Muscle layer of colon (tissue), 2 donors: ENCODE measurements around the gene MRPL37.

Source experiments
- H3K27ac ChIP-seq: one replicate; pipeline ENCODE4 v1.7.0; 2013; ENCODE audit warnings: low read depth, mild to moderate bottlenecking, low read length, moderate library complexity
- H3K27me3 ChIP-seq, 2 donors: one replicate each; pipeline ENCODE4 v1.7.0; 2013; ENCODE audit warnings: low read length in 2 of 2, mild to moderate bottlenecking in 2 of 2; ENCODE audit not compliant: insufficient read depth in 2 of 2, control insufficient read depth in 1 of 2
- H3K36me3 ChIP-seq: one replicate; pipeline ENCODE4 v1.7.0; 2013; ENCODE audit warnings: mild to moderate bottlenecking, low read length; ENCODE audit not compliant: insufficient read depth
- H3K4me1 ChIP-seq: one replicate; pipeline ENCODE4 v1.7.0; 2013; ENCODE audit warnings: mild to moderate bottlenecking, low read length; ENCODE audit not compliant: insufficient read depth
- H3K4me3 ChIP-seq, 2 donors: one replicate each; pipeline ENCODE4 v1.7.0; 2013; ENCODE audit warnings: low read length in 2 of 2, low read depth in 1 of 2, mild to moderate bottlenecking in 1 of 2, moderate library complexity in 1 of 2
- H3K9ac ChIP-seq: one replicate; pipeline ENCODE4 v1.7.0; 2013; ENCODE audit warnings: low read length
- H3K9me3 ChIP-seq: one replicate; pipeline ENCODE4 v1.7.0; 2013; ENCODE audit warnings: mild to moderate bottlenecking, low read length
- donor health status: abdominal sarcoma.
- donor health status: Adenocarcinoma of cecum.

The MRPL37 gene

GRCh38 chr1:54259546-54260140, 59.7 kb downstream of the MRPL37 start:
- no peaks in the 10 kb centered on the region for H3K9me3 ChIP-seq
- no peak overlapping the region for H3K27ac ChIP-seq
- H3K4me1 ChIP-seq, result peaks cover 6% of the 10 kb centered on the region
- H3K36me3 ChIP-seq, result no peaks in the 10 kb centered on the region
- no peaks in the 10 kb centered on the region for H3K27me3 ChIP-seq
- H3K9ac ChIP-seq, result no peak overlapping the region
- H3K4me3 ChIP-seq, result no peak overlapping the region

DNA sequence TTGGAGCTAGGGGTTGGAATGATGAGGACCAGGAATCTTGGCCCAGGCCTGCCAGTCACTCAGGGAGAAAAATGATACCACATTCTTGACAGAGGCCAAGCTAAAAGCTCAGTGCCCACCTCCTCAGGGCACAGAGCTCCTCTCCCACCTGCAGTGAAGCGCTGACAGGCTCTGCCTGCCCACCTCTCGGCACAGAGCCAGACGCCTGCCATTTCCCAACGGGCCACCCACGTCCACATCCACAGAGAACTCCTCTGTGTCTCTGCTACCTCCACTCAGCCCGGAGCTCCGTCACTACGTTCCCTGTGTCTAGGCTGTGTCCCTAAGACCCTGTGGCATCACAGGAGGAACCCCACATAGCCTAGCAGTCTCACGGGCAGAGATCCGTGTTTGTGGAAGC, 60.8 kb downstream of the MRPL37 start:
- Histone ChIP-seq H3K36me3 (no peaks in the 10 kb centered on the region), H3K9me3 (no peaks in the 10 kb centered on the region), H3K9ac (no peak overlapping the region), H3K27ac (no peak overlapping the region), H3K4me1 (peaks cover 6% of the 10 kb centered on the region), H3K4me3 (no peak overlapping the region), H3K27me3 (no peaks in the 10 kb centered on the region)

DNA sequence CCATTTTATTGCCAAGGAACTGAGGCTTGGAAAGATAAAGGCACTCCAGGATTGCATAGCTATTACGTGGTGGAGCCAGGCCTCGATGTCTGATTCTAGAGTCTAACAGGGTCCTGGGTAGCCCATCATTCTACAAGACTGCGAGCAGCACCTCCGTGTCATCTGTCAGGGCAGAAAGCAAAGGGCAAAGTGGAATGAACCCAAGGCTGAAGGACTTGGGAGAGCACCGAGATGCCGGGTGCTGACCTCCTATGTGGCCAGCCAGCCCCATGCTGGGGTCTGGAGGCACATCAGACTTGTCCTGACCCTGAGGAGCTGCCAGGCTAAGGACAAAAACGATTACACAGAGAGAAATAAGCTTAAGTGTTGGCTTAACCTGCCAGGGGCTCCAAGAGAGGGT, 62.3 kb downstream of the MRPL37 start:
- no peaks in the 10 kb centered on the region for H3K9me3 ChIP-seq
- no peak overlapping the region for H3K4me3 ChIP-seq
- peaks cover 10% of the 10 kb centered on the region for H3K4me1 ChIP-seq
- H3K27ac ChIP-seq, result no peak overlapping the region
- no peaks in the 10 kb centered on the region for H3K27me3 ChIP-seq
- no peak overlapping the region for H3K9ac ChIP-seq
- H3K36me3 ChIP-seq, result no peaks in the 10 kb centered on the region

- H3K36me3 ChIP-seq, result no peaks in the 10 kb centered on the region
- H3K27ac ChIP-seq, result no peak overlapping the region
- no peak overlapping the region for H3K9ac ChIP-seq
- peaks cover 23% of the 10 kb centered on the region for H3K4me1 ChIP-seq
- H3K4me3 ChIP-seq, result no peak overlapping the region
- H3K27me3 ChIP-seq, result no peaks in the 10 kb centered on the region
- H3K9me3 ChIP-seq, result no peaks in the 10 kb centered on the region
Measured at GRCh38 chr1:54263601-54264226, 63.7 kb downstream of the MRPL37 start.

GRCh38 chr1:54265126-54265525, 65.2 kb downstream of the MRPL37 start:
- Histone ChIP-seq H3K27ac (no peak overlapping the region), H3K9ac (no peak overlapping the region), H3K9me3 (no peaks in the 10 kb centered on the region), H3K4me3 (no peak overlapping the region), H3K27me3 (no peaks in the 10 kb centered on the region), H3K36me3 (no peaks in the 10 kb centered on the region), H3K4me1 (peaks cover 27% of the 10 kb centered on the region)

GRCh38 chr1:54265659-54266058, 65.7 kb downstream of the MRPL37 start:
- Histone ChIP-seq H3K9ac (no peak overlapping the region), H3K27ac (no peak overlapping the region), H3K36me3 (no peaks in the 10 kb centered on the region), H3K27me3 (no peaks in the 10 kb centered on the region), H3K9me3 (no peaks in the 10 kb centered on the region), H3K4me1 (peaks cover 28% of the 10 kb centered on the region), H3K4me3 (no peak overlapping the region)

- Histone ChIP-seq H3K27me3 (no peaks in the 10 kb centered on the region), H3K9me3 (no peaks in the 10 kb centered on the region), H3K4me1 (peaks cover 34% of the 10 kb centered on the region), H3K27ac (no peak overlapping the region), H3K36me3 (no peaks in the 10 kb centered on the region), H3K9ac (no peak overlapping the region), H3K4me3 (no peak overlapping the region)
Measured at GRCh38 chr1:54266195-54266594, 66.2 kb downstream of the MRPL37 start.

DNA sequence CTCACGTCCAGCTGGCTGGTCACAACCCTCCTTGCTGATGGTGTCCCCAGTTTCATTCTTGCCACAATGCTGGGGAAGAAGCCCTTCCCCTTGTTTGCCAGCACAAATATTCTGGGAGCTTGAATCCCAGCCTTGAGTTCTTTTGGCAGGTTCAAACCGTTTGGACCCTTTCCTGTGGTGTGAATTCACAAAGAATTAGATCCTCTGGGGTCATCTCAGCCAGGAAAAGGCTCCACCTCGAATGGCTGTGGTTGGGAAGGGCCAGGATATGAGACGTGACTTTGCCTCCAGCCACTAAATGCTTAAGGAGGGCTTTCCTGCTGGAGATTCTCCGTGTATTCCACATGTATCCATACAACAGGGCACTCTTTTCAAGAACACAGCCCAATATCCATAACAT, 66.9 kb downstream of the MRPL37 start:
- Histone ChIP-seq H3K9me3 (no peaks in the 10 kb centered on the region), H3K4me1 (peaks cover 39% of the 10 kb centered on the region), H3K27me3 (no peaks in the 10 kb centered on the region), H3K4me3 (no peak overlapping the region), H3K36me3 (no peaks in the 10 kb centered on the region), H3K27ac (no peak overlapping the region), H3K9ac (no peak overlapping the region)
